HepG2 (cell line): Measurements from ENCODE around the gene ALDH2. TPM values are rescaled to one million over a fixed set of nuclear protein-coding genes. Genes with fewer than 3 reads are reported as not detected.

Experiments used
- BCL3 ChIP-seq: sonication (generic); formaldehyde crosslinking; IDR thresholded peaks from 2 replicates; pipeline ENCODE4 v1.5.1; 2020; ENCODE audit warnings: mild to moderate bottlenecking, missing genetic modification reagents, moderate library complexity
- CREBL2 ChIP-seq: sonication (generic); formaldehyde crosslinking; IDR thresholded peaks from 2 replicates; pipeline ENCODE4 v1.8.1; 2023; ENCODE audit warnings: missing genetic modification reagents, mild to moderate bottlenecking, borderline replicate concordance
- FOSL1 ChIP-seq: sonication (generic); formaldehyde crosslinking; IDR thresholded peaks from 2 replicates; pipeline ENCODE4 v1.9.0; 2021; ENCODE audit warnings: missing genetic modification reagents, borderline replicate concordance
- KDM6A ChIP-seq: IDR thresholded peaks from 2 replicates; pipeline ENCODE4 v1.6.1; 2016; ENCODE audit warnings: low read depth
- KLF15 ChIP-seq: sonication (generic); formaldehyde crosslinking; IDR thresholded peaks from 2 replicates; pipeline ENCODE4 v1.8.1; 2023; ENCODE audit warnings: borderline replicate concordance, mild to moderate bottlenecking, inconsistent platforms, missing genetic modification reagents, mixed read lengths
- MIER2 ChIP-seq: IDR thresholded peaks from 2 replicates; pipeline ENCODE4 v1.6.1; 2016; ENCODE audit warnings: missing biosample characterization, missing genetic modification reagents
- MIER3 ChIP-seq: IDR thresholded peaks from 2 replicates; pipeline ENCODE4 v1.6.1; 2016; ENCODE audit warnings: missing compliant biosample characterization, borderline replicate concordance
- NFE2L1 ChIP-seq: sonication (generic); formaldehyde crosslinking; IDR thresholded peaks from 2 replicates; pipeline ENCODE4 v1.4.0; 2020; ENCODE audit warnings: missing genetic modification reagents, mild to moderate bottlenecking, borderline replicate concordance
- RFX5 ChIP-seq: IDR thresholded peaks from 2 replicates; pipeline ENCODE4 v1.6.1; 2011; ENCODE audit warnings: low read depth, low read length, improper control_type of control experiment
- SMYD3 ChIP-seq: sonication (generic); formaldehyde crosslinking; IDR thresholded peaks from 2 replicates; pipeline ENCODE4 v1.8.1; 2023; ENCODE audit warnings: mild to moderate bottlenecking, missing genetic modification reagents
- SNAPC2 ChIP-seq: sonication (generic); formaldehyde crosslinking; IDR thresholded peaks from 2 replicates; pipeline ENCODE4 v1.8.1; 2022; ENCODE audit warnings: mild to moderate bottlenecking, missing genetic modification reagents
- TBX3 ChIP-seq: fragments of 450-650 bp; IDR thresholded peaks from 2 replicates; pipeline ENCODE4 v1.6.1; 2017; ENCODE audit warnings: antibody characterized with exemption, mild to moderate bottlenecking, inconsistent platforms, borderline replicate concordance
- TCF12 ChIP-seq, 2 experiments: fragments of 450-650 bp in 1 of 2; sonication (generic) in 1 of 2; formaldehyde crosslinking in 1 of 2; IDR thresholded peaks; 2 replicates each; pipeline versions ENCODE4 v1.6.1 to v1.8.0; 2017 to 2022; ENCODE audit warnings: antibody characterized with exemption in 1 of 2, mild to moderate bottlenecking in 1 of 2, missing genetic modification reagents in 1 of 2, moderate library complexity in 1 of 2
- ZBTB39 ChIP-seq: sonication (generic); formaldehyde crosslinking; IDR thresholded peaks from 2 replicates; pipeline ENCODE4 v1.5.0; 2020; ENCODE audit warnings: missing genetic modification reagents
- ZFYVE20 ChIP-seq: sonication (generic); formaldehyde crosslinking; IDR thresholded peaks from 2 replicates; pipeline ENCODE4 v1.8.0; 2023; ENCODE audit warnings: low read depth, mild to moderate bottlenecking, moderate library complexity, missing genetic modification reagents, borderline replicate concordance
- ZNF17 ChIP-seq: sonication (generic); formaldehyde crosslinking; IDR thresholded peaks from 2 replicates; pipeline ENCODE4 v1.5.0; 2020; ENCODE audit warnings: mild to moderate bottlenecking, missing genetic modification reagents
- ZNF24 ChIP-seq: fragments of 450-650 bp; IDR thresholded peaks from 2 replicates; pipeline ENCODE4 v1.6.1; 2017; ENCODE audit warnings: antibody characterized with exemption, mild to moderate bottlenecking
- ZNF335 ChIP-seq: sonication (generic); formaldehyde crosslinking; IDR thresholded peaks from 2 replicates; pipeline ENCODE4 v1.4.0; 2020; ENCODE audit warnings: missing genetic modification reagents
- ZNF7 ChIP-seq: IDR thresholded peaks from 2 replicates; pipeline ENCODE4 v1.6.1; 2016; ENCODE audit warnings: missing biosample characterization, missing genetic modification reagents
- ZNF713 ChIP-seq: sonication (generic); formaldehyde crosslinking; IDR thresholded peaks from 2 replicates; pipeline ENCODE4 v1.4.0; 2020; ENCODE audit warnings: mild to moderate bottlenecking, missing genetic modification reagents
- ZNF740 ChIP-seq: sonication (generic); formaldehyde crosslinking; IDR thresholded peaks from 2 replicates; pipeline ENCODE4 v1.4.0; 2020; ENCODE audit warnings: missing genetic modification reagents
- ZNF777 ChIP-seq: sonication (generic); formaldehyde crosslinking; IDR thresholded peaks from 2 replicates; pipeline ENCODE4 v1.4.0; 2020; ENCODE audit warnings: missing genetic modification reagents
- ZNF788 ChIP-seq: sonication (generic); formaldehyde crosslinking; IDR thresholded peaks from 2 replicates; pipeline ENCODE4 v1.5.0; 2020; ENCODE audit warnings: mild to moderate bottlenecking, missing genetic modification reagents, borderline replicate concordance
- polyA plus RNA-seq, 8 experiments: library from polyadenylated mRNA; depleted of rRNA in 3 of 8; stranded (reverse) in 7 of 8; unstranded in 1 of 8; fragments of >200 nt; fragmentation: Illumina TruSeq in 4 of 8; extraction: Trizol in 4 of 8; gene quantifications; 2 replicates each; pipeline versions ENCODE4 v1.2.1 to v1.2.3, GENCODE V29; 2011 to 2016; ENCODE audit warnings: low read depth in 4 of 8, missing spikeins in 1 of 8, mixed read lengths in 1 of 8; ENCODE audit not compliant: insufficient read depth in 1 of 8
- total RNA-seq, 5 experiments: library from RNA; depleted of rRNA; stranded (reverse); fragments of >200 nt; fragmentation: Illumina TruSeq; extraction: Trizol; gene quantifications; 2 replicates each; pipeline ENCODE4 v1.2.3, GENCODE V29; 2016; ENCODE audit warnings: low read depth in 1 of 5

The ALDH2 gene
- total and polyA plus RNA-seq, 2 of the 13 experiments (the other 11 are each of a cell fraction or from before 2014, with no cell fraction given): 78.8 to 103 TPM

- TF ChIP-seq BCL3 (no peak), RFX5 (peak; percentile 81), FOSL1 (CRISPR knock-in tag) (no peak), ZFYVE20 (CRISPR knock-in tag) (no peak), ZBTB39 (CRISPR knock-in tag) (no peak; the same call in 1 of the 2 replicates), KLF15 (CRISPR knock-in tag) (no peak), MIER2 (CRISPR knock-in tag) (no peak), ZNF713 (CRISPR knock-in tag) (peak; percentile 73; the same call in 1 of the 2 replicates), SNAPC2 (CRISPR knock-in tag) (0 out of 2 replicates have a peak, but pooled peaks have one; percentile 46), NFE2L1 (CRISPR knock-in tag) (no peak), ZNF788 (CRISPR knock-in tag) (peak; percentile 96), CREBL2 (CRISPR knock-in tag) (no peak), MIER3 (CRISPR knock-in tag) (no peak), ZNF24 (no peak), TCF12 (IDR thresholded peaks at IDR 0.05) (no peak), TCF12 (CRISPR knock-in tag; IDR thresholded peaks at IDR 0.05) (peak; percentile 80; the same call in 1 of the 2 replicates), SMYD3 (CRISPR knock-in tag) (no peak), ZNF740 (no peak), ZNF335 (CRISPR knock-in tag) (peak; percentile 99), ZNF7 (CRISPR knock-in tag) (no peak), KDM6A (no peak; the same call in 1 of the 2 replicates), ZNF777 (CRISPR knock-in tag) (no peak), TBX3 (peak; percentile 48; the same call in 1 of the 2 replicates), ZNF17 (no peak)
These were observed 75.2 kb downstream of the ALDH2 start, which contains the start of gene MAPKAPK5 (continued) for GRCh38 chr12:111841750-111842555.
